A549 (cell line): ENCODE measurements around the gene LILRA5.

Source experiments
- CTCF ChIP-seq: fragments of >200 bp; sonication (Bioruptor Twin); formaldehyde crosslinking; IDR thresholded peaks from 3 replicates; pipeline ENCODE4 v1.5.1; 2016
- EP300 ChIP-seq, 2 experiments: fragments of >200 bp; sonication (Bioruptor Twin); formaldehyde crosslinking; IDR thresholded peaks; 2 replicates in 1 of 2; 3 replicates in 1 of 2; pipeline ENCODE4 v1.6.1; 2016 to 2017
- PHF8 ChIP-seq: fragments of 200-600 bp; sonication (generic); IDR thresholded peaks from 2 replicates; pipeline ENCODE4 v1.6.1; 2016; ENCODE audit warnings: low read depth, mild to moderate bottlenecking, antibody characterized with exemption, moderate library complexity, borderline replicate concordance
- POLR2A ChIP-seq: IDR thresholded peaks from 2 replicates; pipeline ENCODE4 v1.6.1; 2012; ENCODE audit warnings: mild to moderate bottlenecking, low read length

GRCh38 chr19:54335164-54335563 lies 22.2 kb upstream of the LILRA5 start:
- TF ChIP-seq POLR2A (no peak), EP300 (IDR thresholded peaks at IDR 0.05) (no peak), CTCF (no peak), PHF8 (no peak)
